NCI-H460 (cell line): ENCODE measurements around the gene ZNF341. TPM values are rescaled to one million over a fixed set of nuclear protein-coding genes. Genes with fewer than 3 reads are reported as not detected.

Experiments used
- DNase-seq: peaks from one replicate; pipeline ENCODE4 v3.0.0-alpha.2; 2016; ENCODE audit warnings: low read depth; ENCODE audit errors: extremely low read depth
- total RNA-seq: library from RNA; depleted of rRNA; stranded (reverse); fragments of >200 nt; shearing (Covaris generic); gene quantifications from 2 replicates; pipeline ENCODE4 v1.2.3, GENCODE V29; 2014

The ZNF341 gene
- total RNA-seq, 1 experiment from 2014 or later: 2.2 TPM

DNA sequence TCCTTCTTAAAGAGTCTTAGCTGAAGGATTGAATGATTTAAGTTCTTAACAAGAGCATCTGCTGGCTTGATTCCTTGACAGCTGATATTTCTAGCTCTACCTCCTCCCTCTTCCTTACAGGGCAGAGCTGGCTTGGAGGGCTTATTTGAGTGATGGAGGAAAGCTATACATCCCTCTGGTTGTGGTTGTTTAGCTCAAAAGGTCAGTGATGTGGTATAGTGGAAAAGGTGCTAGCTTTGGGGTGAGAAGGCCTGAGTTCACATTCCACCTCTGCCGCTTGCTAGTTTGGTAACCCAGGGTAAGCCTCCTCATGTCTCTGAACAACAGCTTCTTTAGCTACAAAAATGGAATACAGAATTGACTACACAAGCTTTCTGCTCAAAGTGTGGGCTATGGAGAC, 87.7 kb downstream of the ZNF341 start:
- no peak for DNase-seq

DNA sequence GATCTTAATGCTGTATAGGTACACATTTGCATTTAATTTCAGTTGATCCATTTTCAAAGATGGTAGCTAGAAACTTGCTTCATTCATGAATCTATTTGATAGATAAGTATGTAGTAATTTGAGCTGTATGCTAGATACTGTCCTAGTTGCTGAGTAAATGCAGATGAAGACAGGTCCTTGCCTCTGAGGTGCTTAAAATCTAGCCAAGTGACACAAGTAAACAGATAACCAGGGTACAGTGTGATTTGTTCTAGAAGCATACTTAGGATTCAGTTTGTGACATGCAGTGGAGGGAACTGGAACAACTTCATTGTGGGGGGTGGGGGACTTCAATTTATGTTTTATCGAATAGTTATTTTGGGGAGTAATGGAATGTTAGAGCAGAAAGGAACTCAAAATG, 88.6 kb downstream of the ZNF341 start:
- DNase-seq: no peak

DNA sequence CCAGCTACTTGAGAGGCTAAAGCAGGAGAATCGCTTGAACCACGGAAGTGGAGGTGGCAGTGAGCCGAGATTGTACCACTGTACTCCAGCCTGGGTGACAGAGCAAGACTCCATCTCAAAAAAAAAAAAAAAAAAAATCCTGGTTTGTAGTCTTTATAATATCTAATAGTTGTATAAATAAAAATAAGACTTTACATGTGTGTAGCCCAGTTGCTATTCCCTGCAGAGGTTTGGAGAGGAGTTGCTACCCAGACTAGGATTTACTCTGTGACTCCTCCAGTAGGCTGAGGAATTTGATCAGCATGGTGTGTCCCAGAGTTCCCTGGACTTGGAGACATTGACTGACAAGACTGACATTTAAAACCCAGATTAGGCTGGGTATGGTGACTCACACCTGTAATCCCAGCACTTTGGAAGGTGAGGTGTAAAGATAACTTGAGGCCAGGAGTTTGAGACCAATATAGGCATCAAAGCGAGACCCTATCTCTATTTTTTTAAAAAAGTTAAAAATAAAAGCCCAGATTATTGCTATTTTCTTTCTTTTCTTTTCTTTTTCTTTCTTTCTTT, 89.6 kb downstream of the ZNF341 start:
- DNase-seq: no peak

DNA sequence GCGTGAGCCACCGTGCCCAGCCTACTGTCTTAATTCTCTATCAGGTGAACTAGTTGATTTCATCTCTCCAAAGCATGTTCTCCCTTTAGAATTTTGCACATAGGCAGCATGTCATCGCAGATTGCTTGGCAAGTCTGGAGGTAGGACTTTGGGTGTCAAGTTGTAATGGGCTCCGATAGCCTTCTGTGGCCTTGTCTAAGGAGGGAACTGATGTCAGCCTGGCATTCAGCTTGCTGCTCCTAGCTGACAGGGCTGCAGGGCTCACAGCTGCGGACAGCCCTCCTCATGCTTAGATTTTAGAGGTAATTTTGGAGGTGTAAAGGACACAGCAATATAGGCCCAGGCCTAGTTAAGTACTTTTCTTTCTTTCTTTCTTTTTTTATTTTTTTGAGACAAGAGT, 90.6 kb downstream of the ZNF341 start:
- no peak for DNase-seq

DNA sequence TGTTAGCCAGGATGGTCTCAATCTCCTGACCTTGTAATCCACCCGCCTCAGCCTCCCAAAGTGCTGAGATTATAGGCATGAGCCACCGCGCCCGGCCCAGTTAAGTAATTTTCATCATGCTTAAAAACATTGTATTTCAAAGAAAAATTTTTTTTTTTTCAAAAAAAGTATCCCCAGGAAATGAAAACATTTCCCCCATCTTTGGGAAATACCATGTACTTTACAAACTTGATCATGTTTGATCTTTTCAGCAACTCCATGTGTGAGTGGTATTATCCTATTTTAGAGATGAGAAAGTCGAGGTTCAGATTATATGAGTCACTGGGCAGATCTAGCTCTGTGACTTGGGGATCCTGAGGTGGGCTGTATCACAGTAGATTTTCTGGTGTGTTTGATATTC, 91.2 kb downstream of the ZNF341 start:
- no peak for DNase-seq

DNA sequence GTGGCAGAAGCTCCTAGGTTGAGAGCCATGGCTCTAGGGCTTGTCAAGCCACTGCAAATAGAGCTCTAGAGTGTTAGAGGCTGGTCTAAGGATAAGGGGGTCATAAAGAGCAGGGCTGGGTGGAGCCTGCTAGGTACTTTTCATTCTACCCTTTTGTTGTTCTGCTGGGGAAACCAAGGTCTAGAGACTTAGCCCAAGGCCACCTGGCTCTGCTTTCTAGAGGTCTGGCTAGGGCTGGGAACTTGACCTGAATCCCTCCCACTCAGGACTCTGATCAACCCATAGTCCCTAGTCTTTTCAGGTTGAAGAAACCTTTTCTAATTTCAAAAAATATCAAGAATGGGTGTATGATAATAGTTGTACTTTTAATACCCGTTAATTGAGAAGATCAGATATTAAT, 93.1 kb downstream of the ZNF341 start:
- no peak for DNase-seq

DNA sequence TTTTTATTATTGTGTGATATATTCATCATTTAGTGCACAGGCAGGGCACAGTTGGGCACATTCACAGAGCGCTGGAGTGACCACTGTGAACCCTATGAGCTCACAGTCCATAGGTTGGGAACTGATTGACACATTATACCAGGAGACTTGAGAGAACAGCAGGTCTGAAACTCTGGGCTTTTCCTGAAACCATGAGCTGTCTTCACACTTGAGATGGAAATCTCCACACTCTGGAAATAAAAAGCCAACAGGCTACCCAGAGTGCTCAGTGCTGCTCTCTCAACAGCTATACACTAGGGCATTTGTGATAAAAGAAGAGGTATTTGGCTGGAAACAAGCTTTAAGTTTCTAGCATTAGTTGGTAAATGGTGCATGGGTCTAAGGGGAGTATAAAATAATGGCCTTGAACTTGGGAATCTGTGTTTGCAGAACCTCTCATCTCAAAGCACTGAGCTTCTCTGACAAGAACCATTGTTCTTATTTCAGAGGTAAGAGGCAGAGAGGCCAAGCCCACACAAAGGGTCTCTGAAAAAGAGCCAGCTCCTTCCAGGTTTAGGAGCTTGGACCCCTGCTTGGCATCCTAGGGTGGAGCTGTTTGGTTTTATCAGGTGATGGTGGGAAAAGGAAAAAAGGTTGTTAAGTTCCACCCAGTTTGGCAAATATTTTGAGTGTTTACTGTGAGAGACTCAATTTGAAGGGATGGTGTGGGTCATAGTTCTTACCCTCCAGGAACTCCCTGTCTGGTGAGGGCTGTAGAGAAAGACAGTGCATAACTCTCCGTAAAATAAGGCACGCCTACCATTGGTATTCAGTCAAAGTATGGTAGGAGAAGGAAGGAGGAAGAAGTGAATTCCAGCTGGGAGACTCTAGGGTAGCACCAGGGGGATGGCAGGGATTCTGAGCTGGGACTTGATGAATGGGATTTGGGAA, 93.8 kb downstream of the ZNF341 start:
- DNase-seq: no peak

DNA sequence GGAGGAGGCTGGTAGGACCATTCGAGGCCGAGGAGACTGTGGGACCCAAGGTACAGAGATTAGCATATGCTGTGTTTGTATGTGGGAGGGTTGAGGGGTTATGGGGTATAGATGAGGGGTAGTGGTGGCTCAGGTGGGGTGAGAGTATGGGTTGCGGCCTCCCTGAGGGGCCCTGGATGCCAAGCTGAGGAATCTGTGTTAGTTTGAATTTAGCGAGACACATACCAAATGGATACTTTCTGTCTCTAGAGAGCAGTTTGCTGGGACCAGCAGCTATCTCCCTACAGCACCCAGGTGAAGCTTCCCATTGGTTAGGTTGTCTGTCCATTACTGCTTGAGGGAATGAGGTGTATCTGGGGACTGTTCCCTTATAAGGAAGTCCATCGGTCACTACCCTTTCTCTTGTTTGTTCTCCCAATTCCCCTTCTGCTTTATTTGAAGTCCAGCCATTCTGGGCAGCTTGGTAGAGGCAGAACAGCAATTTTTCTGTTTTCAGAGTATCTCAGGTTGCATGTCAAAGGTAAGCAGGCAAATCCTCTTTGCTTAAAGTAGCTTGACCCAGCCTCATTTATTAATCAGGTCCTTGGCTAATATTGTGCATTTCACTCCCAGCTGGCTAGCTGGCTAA, 94.6 kb downstream of the ZNF341 start:
- no peak for DNase-seq

DNA sequence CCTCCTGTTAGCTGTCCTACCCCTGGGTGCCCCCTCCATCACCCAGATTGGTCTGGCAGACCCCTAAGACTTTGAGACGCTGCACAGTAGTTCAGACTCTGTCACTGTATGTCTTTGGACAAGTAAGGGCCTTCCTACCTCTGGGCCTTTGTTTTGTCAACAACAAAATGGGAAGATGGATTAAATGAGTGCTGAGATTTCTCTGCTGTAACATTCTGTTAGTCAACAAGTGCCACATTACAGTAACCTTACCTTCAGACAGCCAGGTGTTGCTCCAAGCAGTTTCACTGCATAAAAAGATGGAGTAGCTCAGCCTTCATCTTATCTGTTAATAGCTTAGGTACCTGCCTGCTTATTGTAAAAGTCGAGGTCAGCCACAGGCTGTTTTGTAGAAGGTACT, 95.3 kb downstream of the ZNF341 start:
- DNase-seq: no peak

DNA sequence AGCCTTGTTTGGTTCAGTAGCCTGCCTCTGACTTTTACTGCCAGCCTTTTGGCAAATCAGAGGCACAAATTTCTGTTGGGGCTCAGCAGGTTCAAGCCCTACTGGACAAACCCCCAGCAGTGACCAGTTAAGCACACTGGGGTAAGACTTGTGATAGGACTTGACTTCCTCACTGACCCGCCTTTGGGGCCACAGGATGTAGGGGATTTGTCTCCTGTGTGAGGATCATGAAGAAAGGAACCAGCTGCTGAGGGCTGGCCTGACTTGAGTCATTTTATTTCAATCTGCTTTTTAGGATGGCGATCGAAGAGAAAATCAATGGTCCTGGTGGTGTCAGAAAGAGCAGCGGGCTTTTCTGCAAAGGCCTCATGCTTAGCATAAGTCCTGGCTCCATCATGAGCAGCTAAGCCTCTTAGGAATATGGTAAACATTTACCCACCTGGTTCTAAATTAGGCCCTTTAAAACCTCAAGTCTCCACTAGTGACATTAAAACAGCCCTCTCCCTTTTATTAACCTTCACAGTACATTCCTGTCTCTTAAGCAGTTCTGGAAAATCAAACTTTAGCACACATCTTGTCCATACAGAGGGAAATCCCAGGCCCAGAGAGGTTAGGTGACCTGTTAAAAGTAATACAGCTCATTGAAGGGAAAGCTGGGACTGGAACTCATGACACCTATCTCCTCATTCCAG, 96.0 kb downstream of the ZNF341 start:
- no peak for DNase-seq

DNA sequence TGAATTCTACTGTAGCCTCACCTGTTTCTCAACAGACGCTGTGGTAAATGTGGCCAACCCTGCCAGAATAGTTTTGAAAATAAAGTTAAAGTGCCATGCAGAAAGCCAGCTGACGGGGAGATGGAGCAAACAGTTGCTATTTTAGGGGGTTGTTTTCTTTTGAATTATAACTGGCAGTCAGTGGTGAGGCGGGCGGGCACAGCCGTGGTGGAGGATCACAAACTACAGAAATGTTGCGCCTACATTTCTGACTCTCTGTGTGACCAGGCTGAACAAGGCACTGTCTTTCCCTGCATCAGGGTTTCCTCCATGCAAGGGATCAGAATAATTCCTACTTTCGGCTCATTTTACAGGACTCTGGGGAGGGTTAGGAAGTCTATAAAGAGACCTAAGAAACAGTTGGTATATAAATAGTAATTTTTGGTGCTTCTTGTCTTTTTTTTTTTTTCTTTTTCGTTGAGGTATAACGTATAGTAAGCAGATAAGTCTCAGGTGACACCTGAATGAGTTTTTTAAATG, 96.6 kb downstream of the ZNF341 start:
- no peak for DNase-seq

DNA sequence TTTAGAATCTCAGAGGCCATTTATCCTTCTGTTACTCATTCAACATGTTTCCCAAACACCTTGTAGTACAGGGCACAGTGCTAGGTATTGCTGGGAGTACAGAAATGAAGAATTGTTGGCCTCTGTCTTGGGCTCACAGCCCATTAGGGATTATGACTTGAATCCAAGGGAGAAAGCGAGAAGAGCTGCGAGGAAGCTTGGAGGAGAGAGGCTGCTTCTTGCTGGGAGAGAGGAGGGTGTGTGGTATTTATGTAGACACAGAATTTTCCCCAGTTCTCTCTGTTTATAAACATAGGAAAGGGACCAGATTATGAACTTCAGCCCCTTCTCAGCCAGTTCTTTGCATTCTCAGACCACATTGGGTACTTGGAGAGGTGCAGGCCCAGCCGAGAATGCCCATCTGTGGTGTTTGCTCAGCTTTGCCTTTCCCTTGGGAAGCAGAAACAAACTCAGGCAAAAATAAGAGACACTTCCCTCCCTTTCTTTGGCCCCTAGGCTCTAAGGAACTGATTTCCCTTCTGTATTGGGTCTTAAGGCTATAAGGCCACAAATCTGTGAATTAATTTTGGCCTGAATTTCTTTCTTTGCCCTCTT, 97.3 kb downstream of the ZNF341 start:
- DNase-seq: no peak

DNA sequence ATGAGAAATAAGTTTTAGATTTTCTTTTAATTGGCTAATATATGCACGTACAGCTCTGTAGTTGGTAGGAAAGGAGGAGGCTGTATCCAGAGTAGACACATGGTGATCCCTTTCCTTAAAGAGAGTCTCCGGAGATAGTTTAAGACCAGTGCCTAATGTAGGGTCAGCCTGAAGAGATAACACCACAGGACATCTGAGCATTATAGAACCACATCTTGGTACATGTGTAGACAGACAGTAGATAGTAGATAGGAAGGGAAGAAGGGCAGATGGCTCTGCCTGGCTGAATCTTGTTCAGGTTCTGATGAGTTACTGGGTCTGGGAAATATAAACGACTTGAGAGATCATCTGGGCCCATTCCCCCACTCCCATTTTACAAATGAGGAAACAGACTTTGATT, 97.8 kb downstream of the ZNF341 start:
- DNase-seq: no peak

DNA sequence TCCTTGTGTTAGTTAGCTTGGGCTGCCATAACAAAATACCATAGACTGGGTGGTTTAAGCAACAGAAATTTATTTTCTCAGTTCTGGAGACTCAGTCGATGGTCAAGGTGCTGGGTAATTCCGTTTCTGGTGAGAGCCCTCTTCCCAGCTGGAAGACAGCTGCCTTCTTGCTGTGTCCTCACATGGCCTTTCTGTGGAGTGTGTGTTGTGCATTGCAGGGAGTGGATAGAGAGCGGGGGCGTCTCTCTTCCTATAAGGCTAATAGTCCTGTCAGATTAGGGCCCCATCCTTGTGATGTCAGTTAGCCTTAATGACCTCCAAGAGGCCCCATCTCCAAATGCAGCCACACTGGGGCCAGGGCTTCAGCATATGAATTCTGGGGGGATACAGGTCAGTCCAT, 98.6 kb downstream of the ZNF341 start:
- DNase-seq: no peak

DNA sequence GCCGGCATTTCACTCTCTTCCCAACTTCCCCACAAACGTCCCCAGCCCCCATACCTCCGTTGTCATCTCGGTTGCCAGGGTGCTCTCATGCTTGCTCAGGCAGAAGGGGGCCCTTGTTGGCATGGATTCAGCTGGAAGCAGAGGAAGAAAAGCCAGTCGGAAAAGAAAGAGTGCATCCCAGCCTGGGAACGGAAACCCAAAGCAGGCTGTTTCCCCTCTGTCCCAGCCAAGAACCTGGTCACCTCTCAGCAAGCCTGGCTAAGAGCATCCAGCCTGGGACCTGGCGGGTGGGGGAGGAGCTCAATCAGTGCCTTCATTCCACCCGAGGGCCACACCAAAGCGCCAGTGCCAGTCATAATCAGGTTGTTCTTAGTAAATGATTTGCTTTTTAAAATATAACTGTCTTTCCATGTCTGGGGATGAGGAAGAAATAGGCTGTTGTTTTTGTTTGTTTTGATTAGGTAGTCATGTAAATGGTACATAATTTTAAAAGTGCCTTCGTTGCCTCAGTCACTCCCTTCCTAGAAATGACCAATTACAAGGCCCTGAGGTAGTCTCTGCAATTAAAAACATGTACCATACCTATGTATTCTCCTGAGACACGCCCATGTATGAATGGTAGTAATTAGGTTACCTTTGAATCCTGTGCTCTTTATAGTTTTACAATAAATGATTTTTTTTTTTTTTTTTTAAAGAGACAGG, 100.5 kb downstream of the ZNF341 start:
- DNase-seq: no peak

DNA sequence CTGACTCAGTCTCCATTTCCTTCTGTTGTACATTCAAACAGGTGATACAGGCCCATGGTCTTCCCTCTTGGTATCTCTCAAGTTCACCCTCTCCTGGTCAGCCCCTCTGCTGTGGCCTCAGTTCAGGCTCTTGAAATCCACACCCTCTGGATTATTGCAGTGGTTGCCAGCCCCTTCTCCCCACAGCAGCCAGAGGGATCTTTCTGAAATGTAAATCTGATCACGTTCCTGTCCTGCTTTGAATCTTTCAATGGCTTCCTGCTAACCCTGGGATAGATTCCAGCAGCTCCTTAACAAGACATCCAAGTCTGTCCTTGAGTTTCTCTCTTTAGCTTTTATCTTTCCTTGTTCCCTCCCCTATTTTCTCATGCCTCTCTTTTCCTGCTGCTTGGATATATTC, 101.5 kb downstream of the ZNF341 start:
- DNase-seq: no peak

DNA sequence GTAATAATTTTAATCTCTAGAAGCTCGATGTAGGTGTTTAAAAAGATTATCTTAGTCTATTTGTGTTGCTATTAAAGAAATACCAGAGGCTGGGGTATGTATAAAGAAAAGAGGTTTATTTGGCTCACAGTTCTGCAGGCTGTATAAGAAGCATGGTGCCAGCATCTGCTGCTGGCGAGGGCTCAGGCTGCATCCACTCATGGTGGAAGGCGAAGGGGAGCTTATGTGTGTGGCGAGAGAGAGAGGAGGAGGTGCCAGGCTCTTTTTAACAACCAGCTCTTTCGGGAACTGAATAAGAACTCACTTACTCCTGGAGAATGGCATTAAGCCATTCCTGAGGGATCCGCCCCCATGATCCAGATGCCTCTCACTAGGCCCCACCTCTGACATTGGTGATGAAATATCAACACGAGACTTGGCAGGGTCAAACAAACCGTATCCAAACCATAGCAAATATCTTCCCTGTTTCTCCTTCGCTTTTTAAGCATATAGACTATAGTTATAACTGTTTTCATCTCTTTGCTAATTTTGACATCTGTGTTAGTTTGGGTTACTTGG, 103.9 kb downstream of the ZNF341 start:
- no peak for DNase-seq

DNA sequence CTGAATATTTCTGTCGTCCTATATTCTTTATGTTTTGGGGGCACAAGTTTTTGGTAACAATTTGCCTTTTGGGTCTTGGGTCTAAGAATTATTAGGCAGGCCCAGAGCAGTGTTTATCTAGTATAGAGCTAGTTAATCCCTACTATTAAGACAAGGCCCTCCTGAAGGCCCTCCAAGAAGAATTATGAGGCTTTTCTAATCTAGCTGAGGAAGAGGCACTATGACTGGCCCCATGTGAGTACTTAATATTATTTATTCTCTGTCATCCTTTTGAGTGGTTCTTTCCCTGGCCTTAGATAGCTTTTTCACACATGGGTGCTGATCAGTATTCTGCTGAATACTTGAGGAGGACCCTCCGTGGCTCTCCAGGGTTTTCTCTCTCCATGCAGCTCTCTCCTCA, 104.5 kb downstream of the ZNF341 start:
- no peak for DNase-seq

DNA sequence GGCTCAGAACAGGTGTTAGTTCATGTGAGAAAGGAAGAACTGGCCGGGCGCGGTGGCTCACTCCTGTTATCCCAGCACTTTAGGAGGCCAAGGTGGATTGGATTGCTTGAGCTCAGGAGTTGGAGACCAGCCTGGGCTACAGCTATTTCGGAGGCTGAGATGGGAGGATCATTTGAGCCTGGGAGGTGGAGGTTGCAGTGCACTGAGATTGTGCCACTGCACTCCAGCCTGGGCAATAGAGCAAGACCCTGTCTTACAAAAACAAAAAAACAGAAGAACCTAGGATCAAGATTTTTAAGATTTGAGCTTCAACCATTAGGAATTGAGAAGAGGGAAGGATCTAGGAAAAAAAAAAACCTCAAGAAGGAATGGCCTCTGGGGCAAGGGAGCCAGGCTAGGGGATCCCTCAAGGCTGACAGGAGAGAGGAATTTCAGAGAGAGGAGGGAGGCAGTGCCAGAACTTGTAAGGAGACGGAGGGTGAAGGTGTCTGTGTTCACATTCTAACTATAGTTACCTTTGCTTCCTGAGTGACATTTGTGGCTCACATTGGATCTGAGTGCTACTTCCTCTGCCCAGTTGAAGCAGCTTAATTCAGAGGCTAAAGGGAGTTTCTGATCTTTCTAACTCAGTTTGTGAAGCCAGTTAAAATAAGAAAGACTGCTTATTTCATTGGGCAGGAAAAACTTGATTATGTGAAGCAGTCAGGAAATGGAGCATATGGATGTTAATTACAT, 105.5 kb downstream of the ZNF341 start:
- no peak for DNase-seq
